DND-41 (cell line): Measurements from ENCODE around the gene EHD3.

ENCODE experiments used
- ATAC-seq: fragments of 200-7000 bp; cut with Tn5 transposase; 3 replicates; pipeline ENCODE4 v1.9.1; 2021; ENCODE audit warnings: low read depth; ENCODE audit not compliant: insufficient read depth
- DNase-seq: peaks from one replicate; pipeline ENCODE4 v3.0.0-alpha.2; 2020
- H2AFZ ChIP-seq: 2 replicates; pipeline ENCODE4 v1.6.0; 2012; ENCODE audit warnings: low read depth, low read length
- H3K27ac ChIP-seq: 2 replicates; pipeline ENCODE4 v1.5.1; 2012; ENCODE audit warnings: low read length, inconsistent platforms
- H3K27me3 ChIP-seq: fragments of 200-600 bp; sonication (generic); 2 replicates; pipeline ENCODE4 v1.6.0; 2012; ENCODE audit warnings: low read length, mild to moderate bottlenecking, inconsistent platforms; ENCODE audit not compliant: insufficient read depth, poor library complexity
- H3K36me3 ChIP-seq: 2 replicates; pipeline ENCODE4 v1.5.1; 2012; ENCODE audit warnings: low read length, inconsistent platforms; ENCODE audit not compliant: insufficient read depth
- H3K4me1 ChIP-seq: 2 replicates; pipeline ENCODE4 v1.5.1; 2012; ENCODE audit warnings: mild to moderate bottlenecking, low read length; ENCODE audit not compliant: insufficient read depth
- H3K4me2 ChIP-seq: 2 replicates; pipeline ENCODE4 v1.6.0; 2012; ENCODE audit warnings: mild to moderate bottlenecking, moderate library complexity, low read length, inconsistent platforms; ENCODE audit not compliant: insufficient read depth
- H3K4me3 ChIP-seq, 2 experiments: fragments of 200-600 bp in 1 of 2; shearing (Covaris generic) in 1 of 2; 2 replicates each; pipeline ENCODE4 v1.5.1; 2012 to 2016; ENCODE audit warnings: inconsistent platforms in 2 of 2, low read length in 2 of 2, mild to moderate bottlenecking in 2 of 2, low read depth in 1 of 2, moderate library complexity in 1 of 2
- H3K79me2 ChIP-seq: 2 replicates; pipeline ENCODE4 v1.6.0; 2012; ENCODE audit warnings: low read length, inconsistent platforms; ENCODE audit not compliant: insufficient read depth
- H3K9ac ChIP-seq: 2 replicates; pipeline ENCODE4 v1.6.0; 2012; ENCODE audit warnings: low read depth, mild to moderate bottlenecking, inconsistent platforms, low read length, moderate library complexity
- H3K9me3 ChIP-seq: 2 replicates; pipeline ENCODE4 v1.5.1; 2012; ENCODE audit warnings: low read length, moderate library complexity, mild to moderate bottlenecking, inconsistent platforms; ENCODE audit not compliant: insufficient read depth, severe bottlenecking
- H4K20me1 ChIP-seq: 2 replicates; pipeline ENCODE4 v1.6.0; 2012; ENCODE audit warnings: low read length; ENCODE audit not compliant: insufficient read depth
- EZH2 ChIP-seq: IDR thresholded peaks from 3 replicates; pipeline ENCODE4 v1.6.1; 2012; ENCODE audit warnings: borderline replicate concordance, low read depth, mild to moderate bottlenecking, moderate library complexity, low read length, inconsistent platforms; ENCODE audit not compliant: severe bottlenecking
- TF ChIP-seq, protein P1 (sequence below): IDR thresholded peaks from 2 replicates; pipeline ENCODE4 v1.5.1; 2012; ENCODE audit warnings: borderline replicate concordance, low read length, moderate library complexity, mild to moderate bottlenecking; ENCODE audit not compliant: poor library complexity, severe bottlenecking; ENCODE audit errors: extremely low read depth

The EHD3 gene

GRCh38 chr2:31271851-31272267, 37.9 kb downstream of the EHD3 start:
- Histone ChIP-seq H3K79me2 (no peaks in the 10 kb centered on the region), H3K4me3 (no peak overlapping the region), H3K9me3 (no peaks in the 10 kb centered on the region), H3K27me3 (no peaks in the 10 kb centered on the region), H4K20me1 (no peaks in the 10 kb centered on the region), H2AFZ (no peak overlapping the region), H3K27ac (no peak overlapping the region), H3K36me3 (no peaks in the 10 kb centered on the region), H3K9ac (no peak overlapping the region), H3K4me1 (no peaks in the 10 kb centered on the region), H3K4me2 (no peak overlapping the region)
- no peak for ATAC-seq
- TF ChIP-seq, protein P1, sequence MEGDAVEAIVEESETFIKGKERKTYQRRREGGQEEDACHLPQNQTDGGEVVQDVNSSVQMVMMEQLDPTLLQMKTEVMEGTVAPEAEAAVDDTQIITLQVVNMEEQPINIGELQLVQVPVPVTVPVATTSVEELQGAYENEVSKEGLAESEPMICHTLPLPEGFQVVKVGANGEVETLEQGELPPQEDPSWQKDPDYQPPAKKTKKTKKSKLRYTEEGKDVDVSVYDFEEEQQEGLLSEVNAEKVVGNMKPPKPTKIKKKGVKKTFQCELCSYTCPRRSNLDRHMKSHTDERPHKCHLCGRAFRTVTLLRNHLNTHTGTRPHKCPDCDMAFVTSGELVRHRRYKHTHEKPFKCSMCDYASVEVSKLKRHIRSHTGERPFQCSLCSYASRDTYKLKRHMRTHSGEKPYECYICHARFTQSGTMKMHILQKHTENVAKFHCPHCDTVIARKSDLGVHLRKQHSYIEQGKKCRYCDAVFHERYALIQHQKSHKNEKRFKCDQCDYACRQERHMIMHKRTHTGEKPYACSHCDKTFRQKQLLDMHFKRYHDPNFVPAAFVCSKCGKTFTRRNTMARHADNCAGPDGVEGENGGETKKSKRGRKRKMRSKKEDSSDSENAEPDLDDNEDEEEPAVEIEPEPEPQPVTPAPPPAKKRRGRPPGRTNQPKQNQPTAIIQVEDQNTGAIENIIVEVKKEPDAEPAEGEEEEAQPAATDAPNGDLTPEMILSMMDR = no peak
- no peak for TF ChIP-seq EZH2
- DNase-seq = no peak

GRCh38 chr2:31274401-31275075, 40.6 kb downstream of the EHD3 start:
- no peak overlapping the region for H2AFZ ChIP-seq
- DNase-seq (no peak), ATAC-seq (no peak)
- no peaks in the 10 kb centered on the region for H3K79me2 ChIP-seq
- TF ChIP-seq, protein P1 = no peak
- no peak for TF ChIP-seq EZH2
- H3K4me3 ChIP-seq = no peak overlapping the region
- no peak overlapping the region for H3K4me2 ChIP-seq
- no peaks in the 10 kb centered on the region for H3K27me3 ChIP-seq
- no peaks in the 10 kb centered on the region for H3K36me3 ChIP-seq
- no peaks in the 10 kb centered on the region for H3K4me1 ChIP-seq
- H3K9me3 ChIP-seq = no peaks in the 10 kb centered on the region
- H3K27ac ChIP-seq = no peak overlapping the region
- no peaks in the 10 kb centered on the region for H4K20me1 ChIP-seq
- no peak overlapping the region for H3K9ac ChIP-seq

DNA sequence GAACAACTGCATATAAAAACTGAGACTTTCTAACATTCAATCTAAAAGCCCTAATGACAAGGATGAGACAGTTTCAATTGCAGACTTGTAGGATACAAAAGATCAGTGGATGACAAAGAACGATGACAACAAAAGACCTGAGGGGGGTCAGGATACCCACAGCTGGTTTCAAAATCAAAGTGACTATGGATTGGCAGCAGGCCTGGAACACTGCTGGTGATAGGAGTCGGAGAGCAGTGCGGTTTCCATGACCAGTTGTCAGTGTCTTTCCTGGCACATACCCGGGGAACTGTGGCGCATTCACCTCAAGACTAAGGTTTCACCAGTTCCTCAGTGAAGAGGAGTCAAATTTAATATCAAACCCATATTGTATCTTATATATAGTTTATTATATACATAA, 42.0 kb downstream of the EHD3 start:
- Histone ChIP-seq H3K4me3 (no peak overlapping the region), H3K9me3 (no peaks in the 10 kb centered on the region), H3K9ac (no peak overlapping the region), H3K4me1 (no peaks in the 10 kb centered on the region), H4K20me1 (no peaks in the 10 kb centered on the region), H3K27ac (no peak overlapping the region), H3K4me2 (no peak overlapping the region), H3K79me2 (no peaks in the 10 kb centered on the region), H3K27me3 (no peaks in the 10 kb centered on the region), H2AFZ (no peak overlapping the region), H3K36me3 (no peaks in the 10 kb centered on the region)
- DNase-seq (no peak), ATAC-seq (no peak)
- TF ChIP-seq EZH2 = no peak
- TF ChIP-seq, protein P1 = no peak
